Activated CD8-positive, alpha-beta memory T cell treated with anti-CD3 and anti-CD28 coated beads, Interleukin-2, amount 50 U/mL, for 48 hours (primary cell): ENCODE results near the gene ARHGAP42.

Experiments used
- DNase-seq: peaks from one replicate; pipeline ENCODE4 v3.0.0-alpha.2; 2020

The ARHGAP42 gene

GRCh38 chr11:100769165-100769564, 82.1 kb downstream of the ARHGAP42 start:
- no peak for DNase-seq

GRCh38 chr11:100769617-100770016, 82.5 kb downstream of the ARHGAP42 start:
- DNase-seq = no peak

GRCh38 chr11:100774132-100774531, 87.0 kb downstream of the ARHGAP42 start:
- no peak for DNase-seq

- DNase-seq = no peak
These were observed 87.8 kb downstream of the ARHGAP42 start for GRCh38 chr11:100774859-100775258.

GRCh38 chr11:100776212-100776896, 89.3 kb downstream of the ARHGAP42 start:
- DNase-seq = no peak

GRCh38 chr11:100777103-100777502, 90.0 kb downstream of the ARHGAP42 start:
- DNase-seq = no peak

GRCh38 chr11:100777736-100778135, 90.6 kb downstream of the ARHGAP42 start:
- DNase-seq = no peak

- DNase-seq = no peak
These were observed 91.2 kb downstream of the ARHGAP42 start for GRCh38 chr11:100778166-100778785.

- no peak for DNase-seq
These were observed 93.4 kb downstream of the ARHGAP42 start for GRCh38 chr11:100780470-100780869.

GRCh38 chr11:100785148-100785983, 98.3 kb downstream of the ARHGAP42 start:
- DNase-seq = no peak

GRCh38 chr11:100788561-100789295, 101.6 kb downstream of the ARHGAP42 start:
- DNase-seq = no peak

- no peak for DNase-seq
These were observed 102.4 kb downstream of the ARHGAP42 start for GRCh38 chr11:100789500-100789899.

GRCh38 chr11:100790073-100790472, 103.0 kb downstream of the ARHGAP42 start:
- DNase-seq = no peak

- no peak for DNase-seq
These were observed 104.0 kb downstream of the ARHGAP42 start for GRCh38 chr11:100791103-100791502.

GRCh38 chr11:100791860-100792259, 104.8 kb downstream of the ARHGAP42 start:
- DNase-seq = no peak

GRCh38 chr11:100793525-100793924, 106.4 kb downstream of the ARHGAP42 start:
- DNase-seq = no peak

- no peak for DNase-seq
These were observed 107.4 kb downstream of the ARHGAP42 start for GRCh38 chr11:100794446-100794845.

- no peak for DNase-seq
These were observed 112.4 kb downstream of the ARHGAP42 start for GRCh38 chr11:100799445-100799844.

GRCh38 chr11:100800202-100800601, 113.1 kb downstream of the ARHGAP42 start:
- DNase-seq = no peak

GRCh38 chr11:100801225-100801999, 114.3 kb downstream of the ARHGAP42 start:
- DNase-seq = no peak

- DNase-seq = no peak
These were observed 118.6 kb downstream of the ARHGAP42 start for GRCh38 chr11:100805506-100806199.

GRCh38 chr11:100806296-100806695, 119.2 kb downstream of the ARHGAP42 start:
- DNase-seq = no peak
